Measurements from ENCODE around the gene HMGB4. TPM values are rescaled to one million over a fixed set of nuclear protein-coding genes. Genes with fewer than 3 reads are reported as not detected.

HMGB4 gene
- total RNA-seq, 2 experiments from 2014 or later = not detected

GRCh38 chr1:33874636-33875035 is 10.8 kb downstream of the HMGB4 start:
- CTCF ChIA-PET = no interaction called here
- H3K9me3 Mint-ChIP-seq = no peaks in the 10 kb centered on the region
- DNase-seq = no peak

GRCh38 chr1:33875862-33876261 is 12.0 kb downstream of the HMGB4 start:
- POLR2A ChIA-PET = no interaction called here
- H3K4me1 ChIP-seq (ENCODE audit: insufficient read depth, low read length) = no peaks in the 10 kb centered on the region
- H3K27ac ChIP-seq (ENCODE audit: low read depth in 1 of 2, low read length in 2 of 2) = no peak overlapping the region
- CTCF ChIA-PET = no interaction called here
- H3K27me3 Mint-ChIP-seq = peaks cover 25% of the 10 kb centered on the region
- no peaks in the 10 kb centered on the region for H3K9me3 Mint-ChIP-seq
- H3K36me3 Mint-ChIP-seq (ENCODE audit: low read depth) = no peaks in the 10 kb centered on the region
- TF ChIP-seq, protein P1, sequence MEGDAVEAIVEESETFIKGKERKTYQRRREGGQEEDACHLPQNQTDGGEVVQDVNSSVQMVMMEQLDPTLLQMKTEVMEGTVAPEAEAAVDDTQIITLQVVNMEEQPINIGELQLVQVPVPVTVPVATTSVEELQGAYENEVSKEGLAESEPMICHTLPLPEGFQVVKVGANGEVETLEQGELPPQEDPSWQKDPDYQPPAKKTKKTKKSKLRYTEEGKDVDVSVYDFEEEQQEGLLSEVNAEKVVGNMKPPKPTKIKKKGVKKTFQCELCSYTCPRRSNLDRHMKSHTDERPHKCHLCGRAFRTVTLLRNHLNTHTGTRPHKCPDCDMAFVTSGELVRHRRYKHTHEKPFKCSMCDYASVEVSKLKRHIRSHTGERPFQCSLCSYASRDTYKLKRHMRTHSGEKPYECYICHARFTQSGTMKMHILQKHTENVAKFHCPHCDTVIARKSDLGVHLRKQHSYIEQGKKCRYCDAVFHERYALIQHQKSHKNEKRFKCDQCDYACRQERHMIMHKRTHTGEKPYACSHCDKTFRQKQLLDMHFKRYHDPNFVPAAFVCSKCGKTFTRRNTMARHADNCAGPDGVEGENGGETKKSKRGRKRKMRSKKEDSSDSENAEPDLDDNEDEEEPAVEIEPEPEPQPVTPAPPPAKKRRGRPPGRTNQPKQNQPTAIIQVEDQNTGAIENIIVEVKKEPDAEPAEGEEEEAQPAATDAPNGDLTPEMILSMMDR (IDR thresholded peaks at IDR 0.05) = no peak
- H3K9me3 ChIP-seq (ENCODE audit: control insufficient read depth in 1 of 2, insufficient read depth in 1 of 2, low read length in 2 of 2) = peaks cover 0 to 6% of the 10 kb centered on the region in 2 experiments
- H3K27ac Mint-ChIP-seq = no peak overlapping the region
- H3K27me3 ChIP-seq (ENCODE audit: control insufficient read depth in 1 of 2, insufficient read depth in 2 of 2, low read length in 2 of 2) = peaks cover 2 to 4% of the 10 kb centered on the region in 2 experiments
- no peak overlapping the region for H3K4me3 Mint-ChIP-seq
- DNase-seq (no peak), ATAC-seq (ENCODE audit: poor library complexity) (no peak)
- intact Hi-C loops (cut with DNase I, micrococcal nuclease) = no loop called here
- no peaks in the 10 kb centered on the region for H3K4me1 Mint-ChIP-seq (ENCODE audit: low read depth)
- H3K4me3 ChIP-seq (ENCODE audit: low read length) = no peak overlapping the region
- H3K36me3 ChIP-seq (ENCODE audit: insufficient read depth, low read length) = no peaks in the 10 kb centered on the region

More at GRCh38 chr1:33874636-33875035, 10.8 kb downstream of the HMGB4 start:
- Histone ChIP-seq H3K27ac (ENCODE audit: low read depth in 1 of 2, low read length in 2 of 2) (no peak overlapping the region), H3K36me3 (ENCODE audit: insufficient read depth, low read length) (no peaks in the 10 kb centered on the region), H3K9me3 (ENCODE audit: control insufficient read depth in 1 of 2, insufficient read depth in 1 of 2, low read length in 2 of 2) (peaks cover 0 to 6% of the 10 kb centered on the region in 2 experiments), H3K4me1 (ENCODE audit: insufficient read depth, low read length) (no peaks in the 10 kb centered on the region), H3K27me3 (ENCODE audit: control insufficient read depth in 1 of 2, insufficient read depth in 2 of 2, low read length in 2 of 2) (peaks cover 2 to 4% of the 10 kb centered on the region in 2 experiments), H3K4me3 (ENCODE audit: low read length) (no peak overlapping the region)
- POLR2A ChIA-PET = no interaction called here
- TF ChIP-seq, protein P1 (IDR thresholded peaks at IDR 0.05) = no peak
- Mint-ChIP-seq H3K4me3 (no peak overlapping the region), H3K36me3 (ENCODE audit: low read depth) (no peaks in the 10 kb centered on the region), H3K4me1 (ENCODE audit: low read depth) (no peaks in the 10 kb centered on the region), H3K27ac (no peak overlapping the region), H3K27me3 (peaks cover 26% of the 10 kb centered on the region)
- intact Hi-C loops (cut with DNase I, micrococcal nuclease) = no loop called here
- ATAC-seq (ENCODE audit: poor library complexity) = no peak

- ChIA-PET POLR2A (no interaction called here), CTCF (interaction anchor here (1.4 kb wide), 1 partner anchor 10 kb away, joined by 4 read pairs; no protein-coding TSS in a partner anchor)
- TF ChIP-seq, protein P1 (IDR thresholded peaks at IDR 0.05) = no peak
- Mint-ChIP-seq H3K27ac (no peak overlapping the region), H3K36me3 (ENCODE audit: low read depth) (no peaks in the 10 kb centered on the region), H3K9me3 (no peaks in the 10 kb centered on the region), H3K4me1 (ENCODE audit: low read depth) (no peaks in the 10 kb centered on the region), H3K27me3 (peaks cover 28% of the 10 kb centered on the region), H3K4me3 (no peak overlapping the region)
- Histone ChIP-seq H3K4me3 (ENCODE audit: low read length) (no peak overlapping the region), H3K27ac (ENCODE audit: low read depth in 1 of 2, low read length in 2 of 2) (no peak overlapping the region), H3K27me3 (ENCODE audit: control insufficient read depth in 1 of 2, insufficient read depth in 2 of 2, low read length in 2 of 2) (peaks cover 4 to 5% of the 10 kb centered on the region in 2 experiments), H3K36me3 (ENCODE audit: insufficient read depth, low read length) (no peaks in the 10 kb centered on the region), H3K9me3 (ENCODE audit: control insufficient read depth in 1 of 2, insufficient read depth in 1 of 2, low read length in 2 of 2) (peaks cover 0 to 6% of the 10 kb centered on the region in 2 experiments), H3K4me1 (ENCODE audit: insufficient read depth, low read length) (no peaks in the 10 kb centered on the region)
- ATAC-seq (ENCODE audit: poor library complexity) (no peak), DNase-seq (no peak)
- intact Hi-C loops (cut with DNase I, micrococcal nuclease) = no loop called here
These were observed 13.2 kb downstream of the HMGB4 start for GRCh38 chr1:33876970-33877650.

Data from CD4-positive, alpha-beta T cell (primary cell).